ENCODE results near the gene PPP1R11. TPM values are rescaled to one million over a fixed set of nuclear protein-coding genes. Genes with fewer than 3 reads are reported as not detected.

Gene PPP1R11
- total and polyA plus RNA-seq, 9 of the 15 experiments (the other 6 are each of a cell fraction or from before 2014, with no cell fraction given), result 17.8 to 94.8 (median 44.6) TPM

DNA sequence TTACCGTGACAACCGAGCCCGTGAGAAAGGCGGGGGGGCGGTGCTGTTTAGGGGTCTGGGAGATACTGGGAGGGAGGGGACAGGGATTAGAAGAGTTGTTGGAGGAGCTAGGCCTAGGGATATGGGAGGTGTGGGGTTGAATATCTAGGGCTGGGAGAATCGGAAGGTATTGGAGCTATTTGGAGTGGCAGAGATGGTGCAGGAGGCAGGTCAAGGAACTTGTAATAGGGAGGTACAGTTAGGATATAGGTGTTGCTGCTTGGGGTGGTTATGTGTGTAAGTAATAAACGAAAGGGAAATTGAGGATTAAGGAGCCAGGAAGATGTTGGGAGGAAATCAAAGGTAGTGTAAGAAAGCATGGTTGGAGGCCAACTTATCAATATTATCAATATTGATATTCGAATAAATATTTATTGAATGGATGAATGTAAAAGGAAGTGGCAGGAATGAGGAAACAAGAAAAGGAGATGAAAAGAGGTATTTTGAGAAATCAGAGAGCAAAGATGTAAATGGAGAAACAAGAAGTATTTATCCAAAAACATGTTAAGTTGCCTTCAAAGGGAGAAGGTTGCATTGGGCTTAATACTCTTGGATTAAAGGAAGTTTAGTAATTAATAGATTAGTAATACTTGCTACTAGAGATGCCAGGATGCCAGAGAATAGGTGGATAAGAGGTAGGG lies 602 bp downstream of the PPP1R11 start (continued):
- TF ChIP-seq, protein P1, sequence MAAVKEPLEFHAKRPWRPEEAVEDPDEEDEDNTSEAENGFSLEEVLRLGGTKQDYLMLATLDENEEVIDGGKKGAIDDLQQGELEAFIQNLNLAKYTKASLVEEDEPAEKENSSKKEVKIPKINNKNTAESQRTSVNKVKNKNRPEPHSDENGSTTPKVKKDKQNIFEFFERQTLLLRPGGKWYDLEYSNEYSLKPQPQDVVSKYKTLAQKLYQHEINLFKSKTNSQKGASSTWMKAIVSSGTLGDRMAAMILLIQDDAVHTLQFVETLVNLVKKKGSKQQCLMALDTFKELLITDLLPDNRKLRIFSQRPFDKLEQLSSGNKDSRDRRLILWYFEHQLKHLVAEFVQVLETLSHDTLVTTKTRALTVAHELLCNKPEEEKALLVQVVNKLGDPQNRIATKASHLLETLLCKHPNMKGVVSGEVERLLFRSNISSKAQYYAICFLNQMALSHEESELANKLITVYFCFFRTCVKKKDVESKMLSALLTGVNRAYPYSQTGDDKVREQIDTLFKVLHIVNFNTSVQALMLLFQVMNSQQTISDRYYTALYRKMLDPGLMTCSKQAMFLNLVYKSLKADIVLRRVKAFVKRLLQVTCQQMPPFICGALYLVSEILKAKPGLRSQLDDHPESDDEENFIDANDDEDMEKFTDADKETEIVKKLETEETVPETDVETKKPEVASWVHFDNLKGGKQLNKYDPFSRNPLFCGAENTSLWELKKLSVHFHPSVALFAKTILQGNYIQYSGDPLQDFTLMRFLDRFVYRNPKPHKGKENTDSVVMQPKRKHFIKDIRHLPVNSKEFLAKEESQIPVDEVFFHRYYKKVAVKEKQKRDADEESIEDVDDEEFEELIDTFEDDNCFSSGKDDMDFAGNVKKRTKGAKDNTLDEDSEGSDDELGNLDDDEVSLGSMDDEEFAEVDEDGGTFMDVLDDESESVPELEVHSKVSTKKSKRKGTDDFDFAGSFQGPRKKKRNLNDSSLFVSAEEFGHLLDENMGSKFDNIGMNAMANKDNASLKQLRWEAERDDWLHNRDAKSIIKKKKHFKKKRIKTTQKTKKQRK (IDR thresholded peaks at IDR 0.05; ENCODE audit: borderline replicate concordance, low read depth, low read length), result no peak
- no peak for TF ChIP-seq HNRNPL (IDR thresholded peaks at IDR 0.05; ENCODE audit: low read depth, low read length)
- TF ChIP-seq BDP1 (IDR thresholded peaks at IDR 0.05; ENCODE audit: insufficient read depth, insufficient read length), result no peak
- no peak for TF ChIP-seq SLC30A9 (CRISPR knock-in tag; IDR thresholded peaks at IDR 0.05)
- no peak for TF ChIP-seq RBM22 (IDR thresholded peaks at IDR 0.05; ENCODE audit: low read depth, low read length, poor library complexity, severe bottlenecking)
- TF ChIP-seq CHD2 (IDR thresholded peaks at IDR 0.05; ENCODE audit: low read depth, low read length), result no peak
- TF ChIP-seq, protein P2, sequence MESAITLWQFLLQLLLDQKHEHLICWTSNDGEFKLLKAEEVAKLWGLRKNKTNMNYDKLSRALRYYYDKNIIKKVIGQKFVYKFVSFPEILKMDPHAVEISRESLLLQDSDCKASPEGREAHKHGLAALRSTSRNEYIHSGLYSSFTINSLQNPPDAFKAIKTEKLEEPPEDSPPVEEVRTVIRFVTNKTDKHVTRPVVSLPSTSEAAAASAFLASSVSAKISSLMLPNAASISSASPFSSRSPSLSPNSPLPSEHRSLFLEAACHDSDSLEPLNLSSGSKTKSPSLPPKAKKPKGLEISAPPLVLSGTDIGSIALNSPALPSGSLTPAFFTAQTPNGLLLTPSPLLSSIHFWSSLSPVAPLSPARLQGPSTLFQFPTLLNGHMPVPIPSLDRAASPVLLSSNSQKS (CRISPR knock-in tag; IDR thresholded peaks at IDR 0.05), result no peak
- no peak for TF ChIP-seq ETV6 (IDR thresholded peaks at IDR 0.05; ENCODE audit: borderline replicate concordance in 1 of 2, low read depth in 2 of 2, low read length in 1 of 2)
- TF ChIP-seq ETV6 (CRISPR knock-in tag; IDR thresholded peaks at IDR 0.05; ENCODE audit: borderline replicate concordance), result no peak
- TF ChIP-seq, protein P3, sequence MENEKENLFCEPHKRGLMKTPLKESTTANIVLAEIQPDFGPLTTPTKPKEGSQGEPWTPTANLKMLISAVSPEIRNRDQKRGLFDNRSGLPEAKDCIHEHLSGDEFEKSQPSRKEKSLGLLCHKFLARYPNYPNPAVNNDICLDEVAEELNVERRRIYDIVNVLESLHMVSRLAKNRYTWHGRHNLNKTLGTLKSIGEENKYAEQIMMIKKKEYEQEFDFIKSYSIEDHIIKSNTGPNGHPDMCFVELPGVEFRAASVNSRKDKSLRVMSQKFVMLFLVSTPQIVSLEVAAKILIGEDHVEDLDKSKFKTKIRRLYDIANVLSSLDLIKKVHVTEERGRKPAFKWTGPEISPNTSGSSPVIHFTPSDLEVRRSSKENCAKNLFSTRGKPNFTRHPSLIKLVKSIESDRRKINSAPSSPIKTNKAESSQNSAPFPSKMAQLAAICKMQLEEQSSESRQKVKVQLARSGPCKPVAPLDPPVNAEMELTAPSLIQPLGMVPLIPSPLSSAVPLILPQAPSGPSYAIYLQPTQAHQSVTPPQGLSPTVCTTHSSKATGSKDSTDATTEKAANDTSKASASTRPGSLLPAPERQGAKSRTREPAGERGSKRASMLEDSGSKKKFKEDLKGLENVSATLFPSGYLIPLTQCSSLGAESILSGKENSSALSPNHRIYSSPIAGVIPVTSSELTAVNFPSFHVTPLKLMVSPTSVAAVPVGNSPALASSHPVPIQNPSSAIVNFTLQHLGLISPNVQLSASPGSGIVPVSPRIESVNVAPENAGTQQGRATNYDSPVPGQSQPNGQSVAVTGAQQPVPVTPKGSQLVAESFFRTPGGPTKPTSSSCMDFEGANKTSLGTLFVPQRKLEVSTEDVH (IDR thresholded peaks at IDR 0.05; ENCODE audit: low read depth, partially characterized antibody), result no peak
- no peak for TF ChIP-seq ESRRA (IDR thresholded peaks at IDR 0.05; ENCODE audit: borderline replicate concordance, low read depth)
- no peak for TF ChIP-seq ZNF146 (CRISPR knock-in tag; IDR thresholded peaks at IDR 0.05; ENCODE audit: unreplicated experiment)
- no peak for TF ChIP-seq NFYB (IDR thresholded peaks at IDR 0.05; ENCODE audit: extremely low read depth, insufficient read length)
- no peak for TF ChIP-seq ZNF212 (CRISPR knock-in tag; IDR thresholded peaks at IDR 0.05)
- TF ChIP-seq, protein P4, sequence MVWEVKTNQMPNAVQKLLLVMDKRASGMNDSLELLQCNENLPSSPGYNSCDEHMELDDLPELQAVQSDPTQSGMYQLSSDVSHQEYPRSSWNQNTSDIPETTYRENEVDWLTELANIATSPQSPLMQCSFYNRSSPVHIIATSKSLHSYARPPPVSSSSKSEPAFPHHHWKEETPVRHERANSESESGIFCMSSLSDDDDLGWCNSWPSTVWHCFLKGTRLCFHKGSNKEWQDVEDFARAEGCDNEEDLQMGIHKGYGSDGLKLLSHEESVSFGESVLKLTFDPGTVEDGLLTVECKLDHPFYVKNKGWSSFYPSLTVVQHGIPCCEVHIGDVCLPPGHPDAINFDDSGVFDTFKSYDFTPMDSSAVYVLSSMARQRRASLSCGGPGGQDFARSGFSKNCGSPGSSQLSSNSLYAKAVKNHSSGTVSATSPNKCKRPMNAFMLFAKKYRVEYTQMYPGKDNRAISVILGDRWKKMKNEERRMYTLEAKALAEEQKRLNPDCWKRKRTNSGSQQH (CRISPR knock-in tag; IDR thresholded peaks at IDR 0.05), result peak; percentile 95
- no peak for TF ChIP-seq ZNF830 (CRISPR knock-in tag; IDR thresholded peaks at IDR 0.05)
- TF ChIP-seq NCOA4 (IDR thresholded peaks at IDR 0.05; ENCODE audit: partially characterized antibody), result no peak
- no peak for TF ChIP-seq STAT5A (IDR thresholded peaks at IDR 0.05; ENCODE audit: borderline replicate concordance, low read length)
- TF ChIP-seq BRD9 (IDR thresholded peaks at IDR 0.05; ENCODE audit: low read depth, partially characterized antibody), result peak; percentile 44
- TF ChIP-seq NELFE (IDR thresholded peaks at IDR 0.05; ENCODE audit: insufficient read depth, insufficient read length), result no peak
